ENCODE measurements around the gene FOLR1.

DNA sequence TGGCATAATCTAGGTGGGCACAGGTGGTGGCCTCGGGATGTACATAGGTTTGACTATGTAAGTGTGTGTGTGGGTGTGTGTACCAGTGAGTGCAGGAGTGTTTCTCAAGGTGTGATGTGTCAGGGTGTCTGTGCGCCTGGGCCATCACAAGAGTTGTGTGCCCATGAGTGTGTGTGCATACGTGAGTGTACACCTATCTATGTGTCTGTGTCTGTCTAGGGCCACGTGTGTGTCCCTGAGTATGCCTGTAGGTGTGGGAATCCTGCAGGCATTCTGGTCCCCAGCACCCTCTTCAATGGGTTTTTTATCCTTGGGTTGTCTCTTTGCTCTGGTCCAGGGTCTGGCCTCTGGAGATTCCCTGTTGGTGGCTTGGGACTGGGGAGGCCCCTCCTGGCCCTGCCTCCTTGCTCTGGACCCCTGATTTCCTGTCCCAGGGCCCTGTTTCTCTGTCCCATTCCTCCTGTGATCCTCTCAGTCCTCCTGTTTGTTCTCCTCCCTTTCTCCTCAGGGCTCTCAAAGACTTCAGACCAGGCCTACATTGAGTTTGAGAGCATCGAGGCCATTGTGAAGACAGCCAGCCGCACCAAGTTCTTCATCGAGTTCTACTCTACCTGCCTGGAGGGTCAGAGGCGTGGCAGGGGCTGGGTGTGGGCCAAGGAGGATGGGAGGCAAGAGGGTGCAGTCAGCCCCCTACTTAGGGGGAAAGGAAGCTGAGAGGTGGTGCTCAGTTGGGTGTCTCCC is 42.0 kb downstream of the FOLR1 start:
- TF ChIP-seq POLR2AphosphoS5 (IDR thresholded peaks at IDR 0.05; ENCODE audit: low read depth, low read length) (no peak), POLR2A (IDR thresholded peaks at IDR 0.05; ENCODE audit: low read depth, low read length) (no peak)
